ENCODE data around the gene PTGDS.
"Not testable (repeated sequence)": the region's sequence is repeated elsewhere in the genome, so short reads cannot be mapped to it uniquely, and the experiment has no call there.

Gene PTGDS

GRCh38 chr9:136992819-136993369 is 15.6 kb downstream of the PTGDS start:
- no peak for DNase-seq

GRCh38 chr9:136994180-136994887 is 17.0 kb downstream of the PTGDS start:
- no peak for DNase-seq

- no peak for DNase-seq
Measured at GRCh38 chr9:136994888-136995230, 17.6 kb downstream of the PTGDS start.

GRCh38 chr9:136995362-136995761 is 18.1 kb downstream of the PTGDS start:
- no peak for DNase-seq

GRCh38 chr9:136995772-136996311 is 18.5 kb downstream of the PTGDS start:
- DNase-seq, result no peak

- DNase-seq, result peak; percentile 71
Measured at GRCh38 chr9:136996361-136997292, 19.3 kb downstream of the PTGDS start, which contains the start of gene CLIC3. Gene CLIC3, minus strand, starts transcription at chr9:136996568. Its CDS starts 25 bp downstream, at chr9:136996543.

GRCh38 chr9:136997371-136997770 is 20.1 kb downstream of the PTGDS start:
- DNase-seq, result no peak

- no peak for DNase-seq
Measured at GRCh38 chr9:136997830-136998234, 20.5 kb downstream of the PTGDS start.

- DNase-seq, result peak; percentile 59
Measured at GRCh38 chr9:137000177-137000930, 23.1 kb downstream of the PTGDS start.

GRCh38 chr9:137001857-137002645 is 24.7 kb downstream of the PTGDS start:
- DNase-seq, result no peak

- DNase-seq, result no peak
Measured at GRCh38 chr9:137002646-137003041, 25.3 kb downstream of the PTGDS start.

GRCh38 chr9:137004285-137004684 is 27.0 kb downstream of the PTGDS start:
- not testable (repeated sequence) for DNase-seq

GRCh38 chr9:137006116-137007003 is 29.1 kb downstream of the PTGDS start:
- no peak for DNase-seq

- no peak for DNase-seq
Measured at GRCh38 chr9:137007108-137007815, 30.0 kb downstream of the PTGDS start.

GRCh38 chr9:137007816-137008270 is 30.5 kb downstream of the PTGDS start:
- DNase-seq, result no peak

- DNase-seq, result no peak
Measured at GRCh38 chr9:137008312-137008711, 31.0 kb downstream of the PTGDS start.

- no peak for DNase-seq
Measured at GRCh38 chr9:137009217-137009616, 31.9 kb downstream of the PTGDS start.

- no peak for DNase-seq
Measured at GRCh38 chr9:137009938-137010732, 32.8 kb downstream of the PTGDS start.

GRCh38 chr9:137011156-137011555 is 33.9 kb downstream of the PTGDS start:
- DNase-seq, result no peak

All from RPMI8226 (cell line).